PFSK-1 (cell line): ENCODE data around the gene LRRC27.

ENCODE experiments used
- REST ChIP-seq, 2 experiments: IDR thresholded peaks; 2 replicates each; pipeline versions ENCODE4 v1.6.1 to v1.8.0; 2011 to 2012; ENCODE audit warnings: low read depth in 2 of 2, low read length in 2 of 2, control low read depth in 1 of 2, inconsistent platforms in 1 of 2, mild to moderate bottlenecking in 1 of 2, moderate library complexity in 1 of 2; ENCODE audit not compliant: insufficient read depth in 1 of 2
- TAF1 ChIP-seq: IDR thresholded peaks from 2 replicates; pipeline ENCODE4 v1.6.1; 2012; ENCODE audit warnings: low read length, control low read depth, borderline replicate concordance; ENCODE audit not compliant: insufficient read depth

DNA sequence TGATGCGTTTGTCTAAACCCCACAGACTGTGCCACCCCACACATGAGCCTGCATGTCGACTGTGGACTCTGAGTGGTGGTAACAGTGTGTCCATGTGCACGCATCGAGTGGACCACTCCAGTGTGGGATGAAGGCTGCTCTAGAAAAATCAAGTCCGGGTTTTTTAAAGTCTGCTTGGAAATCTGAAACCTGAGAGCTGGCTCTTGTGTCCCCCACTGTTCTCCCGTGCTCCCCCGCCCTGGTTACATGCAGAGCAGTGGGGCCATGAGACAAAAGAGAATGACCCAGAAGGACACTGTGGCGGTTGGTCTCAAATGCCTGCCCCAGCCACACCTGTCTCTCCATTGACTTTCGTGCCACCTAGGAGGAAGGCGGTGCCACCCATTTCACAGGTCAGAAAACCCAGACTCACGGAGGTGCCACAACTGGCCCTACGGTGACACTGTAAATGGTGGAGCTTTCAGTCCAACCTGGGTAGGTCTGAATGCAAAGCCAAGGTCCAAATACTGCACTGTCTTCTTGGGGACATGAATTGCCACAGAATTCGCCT, 37.7 kb downstream of the LRRC27 start:
- TF ChIP-seq TAF1: no peak
- no peak for TF ChIP-seq REST (IDR thresholded peaks at IDR 0.05; ENCODE audit: insufficient read depth in 1 of 2, low read depth in 2 of 2, low read length in 2 of 2)
